Measurements from ENCODE around the gene VPS4A. TPM values are rescaled to one million over a fixed set of nuclear protein-coding genes. Genes with fewer than 3 reads are reported as not detected.

The VPS4A gene
- total RNA-seq, 4 donors from 2014 or later = 34.2 to 41.1 (median 36.6) TPM

DNA sequence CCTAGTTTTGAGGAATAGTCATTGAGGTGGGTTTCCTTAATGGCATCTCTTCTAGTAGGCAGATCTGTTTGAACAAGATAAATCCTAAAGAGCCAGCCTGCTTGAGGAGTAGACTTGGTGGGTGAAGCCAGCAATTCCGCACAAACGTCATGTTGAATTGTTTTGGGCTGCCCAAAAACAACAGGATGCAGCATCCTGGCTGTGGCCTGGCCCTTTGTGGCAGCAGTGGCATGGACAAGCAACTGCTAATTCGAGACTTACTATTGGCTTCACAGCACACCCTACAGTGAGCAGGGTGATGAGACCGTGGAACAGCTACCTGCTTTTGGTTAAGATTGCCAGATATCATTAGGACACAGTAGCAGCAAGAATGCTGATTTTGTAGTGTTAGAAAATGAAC lies 9.3 kb upstream of the VPS4A start:
- WGBS, 2 donors (ENCODE audit: low coverage in 1 of 2) = 74 to 100% methylated on average over 1 to 4 of the region's 4 CpGs
- no peak overlapping the region for H3K27ac ChIP-seq
- H3K4me1 ChIP-seq = no peaks in the 10 kb centered on the region
- no peaks in the 10 kb centered on the region for H3K27me3 ChIP-seq
- no peak for TF ChIP-seq POLR2AphosphoS5 (IDR thresholded peaks at IDR 0.05)
- no peak for TF ChIP-seq EP300 (IDR thresholded peaks at IDR 0.05)
- TF ChIP-seq POLR2A (IDR thresholded peaks at IDR 0.05) = no peak
- TF ChIP-seq, protein P1, sequence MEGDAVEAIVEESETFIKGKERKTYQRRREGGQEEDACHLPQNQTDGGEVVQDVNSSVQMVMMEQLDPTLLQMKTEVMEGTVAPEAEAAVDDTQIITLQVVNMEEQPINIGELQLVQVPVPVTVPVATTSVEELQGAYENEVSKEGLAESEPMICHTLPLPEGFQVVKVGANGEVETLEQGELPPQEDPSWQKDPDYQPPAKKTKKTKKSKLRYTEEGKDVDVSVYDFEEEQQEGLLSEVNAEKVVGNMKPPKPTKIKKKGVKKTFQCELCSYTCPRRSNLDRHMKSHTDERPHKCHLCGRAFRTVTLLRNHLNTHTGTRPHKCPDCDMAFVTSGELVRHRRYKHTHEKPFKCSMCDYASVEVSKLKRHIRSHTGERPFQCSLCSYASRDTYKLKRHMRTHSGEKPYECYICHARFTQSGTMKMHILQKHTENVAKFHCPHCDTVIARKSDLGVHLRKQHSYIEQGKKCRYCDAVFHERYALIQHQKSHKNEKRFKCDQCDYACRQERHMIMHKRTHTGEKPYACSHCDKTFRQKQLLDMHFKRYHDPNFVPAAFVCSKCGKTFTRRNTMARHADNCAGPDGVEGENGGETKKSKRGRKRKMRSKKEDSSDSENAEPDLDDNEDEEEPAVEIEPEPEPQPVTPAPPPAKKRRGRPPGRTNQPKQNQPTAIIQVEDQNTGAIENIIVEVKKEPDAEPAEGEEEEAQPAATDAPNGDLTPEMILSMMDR (IDR thresholded peaks at IDR 0.05) = no peak
- H3K4me3 ChIP-seq = no peak overlapping the region
- no peak for ATAC-seq
- H3K36me3 ChIP-seq = peaks cover 2 to 69% of the 10 kb centered on the region in 2 donors
- no peaks in the 10 kb centered on the region for H3K9me3 ChIP-seq

DNA sequence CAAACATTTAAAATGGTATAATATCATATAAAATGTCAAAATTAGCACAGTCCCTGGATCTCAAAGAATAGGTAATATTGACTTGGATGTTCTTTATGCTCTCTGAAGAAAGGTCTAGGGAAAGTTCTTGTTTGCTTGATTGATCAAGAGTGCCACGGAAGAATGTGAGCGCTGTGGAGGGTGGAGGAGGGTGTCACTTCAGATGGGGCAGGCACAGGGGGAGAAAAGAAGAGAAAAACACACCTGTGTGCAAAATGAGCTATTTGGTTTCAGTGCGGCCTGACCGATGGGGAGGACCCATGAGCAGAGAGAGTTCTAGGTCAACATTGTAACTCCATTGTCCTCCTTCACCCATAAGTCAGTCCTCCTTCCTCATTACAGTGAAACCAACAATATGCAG lies 8.8 kb upstream of the VPS4A start:
- ATAC-seq = no peak
- no peak overlapping the region for H3K27ac ChIP-seq
- no peaks in the 10 kb centered on the region for H3K27me3 ChIP-seq
- H3K36me3 ChIP-seq = peaks cover 2 to 69% of the 10 kb centered on the region in 2 donors
- TF ChIP-seq, protein P1 (IDR thresholded peaks at IDR 0.05) = no peak
- TF ChIP-seq POLR2A (IDR thresholded peaks at IDR 0.05) (no peak), POLR2AphosphoS5 (IDR thresholded peaks at IDR 0.05) (no peak), EP300 (IDR thresholded peaks at IDR 0.05) (no peak)
- WGBS, 2 donors (ENCODE audit: low coverage in 1 of 2) = 86 to 98% methylated on average over 2 to 4 of the region's 4 CpGs
- H3K9me3 ChIP-seq = no peaks in the 10 kb centered on the region
- H3K4me3 ChIP-seq = no peak overlapping the region
- no peaks in the 10 kb centered on the region for H3K4me1 ChIP-seq

DNA sequence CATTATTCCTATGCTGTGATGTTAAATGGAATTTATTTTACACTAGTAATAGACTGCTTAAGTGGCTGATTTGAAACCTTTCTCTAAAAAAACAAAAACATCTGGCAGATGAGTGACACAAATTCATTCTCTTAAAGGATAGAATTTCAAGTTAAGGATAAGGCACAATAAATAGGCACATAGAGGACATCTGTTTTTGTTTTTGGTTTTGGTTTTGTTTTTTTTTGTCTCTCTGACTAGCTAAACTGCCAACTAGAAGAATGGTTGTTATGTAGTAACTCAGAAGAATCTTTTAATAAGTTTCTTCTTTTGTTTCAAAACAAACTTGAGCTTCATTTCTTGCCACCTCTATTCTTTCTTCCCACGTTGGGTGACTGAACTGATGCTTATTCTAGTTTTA lies 5.1 kb upstream of the VPS4A start:
- no peak overlapping the region for H3K27ac ChIP-seq
- TF ChIP-seq POLR2AphosphoS5 (IDR thresholded peaks at IDR 0.05) (no peak), EP300 (IDR thresholded peaks at IDR 0.05) (no peak), POLR2A (IDR thresholded peaks at IDR 0.05) (no peak)
- TF ChIP-seq, protein P1 (IDR thresholded peaks at IDR 0.05) = no peak
- 50 to 67% methylated on average over 1 of the region's 1 CpG for WGBS, 2 donors (ENCODE audit: low coverage in 1 of 2)
- no peaks in the 10 kb centered on the region for H3K9me3 ChIP-seq
- ATAC-seq = no peak
- H3K4me3 ChIP-seq = no peak overlapping the region
- peaks cover 2 to 35% of the 10 kb centered on the region in 2 donors for H3K36me3 ChIP-seq
- no peaks in the 10 kb centered on the region for H3K27me3 ChIP-seq
- H3K4me1 ChIP-seq = peaks cover 0 to 7% (median 4%) of the 10 kb centered on the region in 3 donors

DNA sequence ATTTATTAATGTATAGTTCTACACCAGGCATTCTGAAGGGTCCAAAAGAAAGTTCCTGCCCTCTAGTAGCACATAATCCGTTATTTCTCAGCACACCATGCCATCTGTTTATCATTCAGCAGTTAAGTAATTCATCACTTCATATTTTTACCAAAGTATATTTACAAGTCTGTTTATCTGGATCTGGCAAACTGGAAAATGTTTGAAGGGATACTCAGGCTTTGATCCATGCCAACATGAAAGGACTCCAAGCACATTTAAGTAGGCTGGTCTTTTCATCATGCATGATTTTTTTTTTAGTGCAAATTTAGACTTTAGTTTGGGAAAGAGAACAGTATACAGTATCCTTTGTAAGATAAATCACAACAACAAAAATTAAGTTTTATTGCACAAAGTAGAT lies 4.1 kb upstream of the VPS4A start:
- Histone ChIP-seq H3K27me3 (no peaks in the 10 kb centered on the region), H3K9me3 (no peaks in the 10 kb centered on the region), H3K4me1 (peaks cover 0 to 11% (median 4%) of the 10 kb centered on the region in 3 donors), H3K27ac (no peak overlapping the region), H3K36me3 (peaks cover 2 to 26% of the 10 kb centered on the region in 2 donors), H3K4me3 (no peak overlapping the region)
- no peak for ATAC-seq
- TF ChIP-seq POLR2AphosphoS5 (IDR thresholded peaks at IDR 0.05) (no peak), EP300 (IDR thresholded peaks at IDR 0.05) (no peak), POLR2A (IDR thresholded peaks at IDR 0.05) (no peak)
- TF ChIP-seq, protein P1 (IDR thresholded peaks at IDR 0.05) = no peak
- WGBS, 2 donors (ENCODE audit: low coverage in 1 of 2) = 67 to 86% methylated on average over 1 of the region's 1 CpG

DNA sequence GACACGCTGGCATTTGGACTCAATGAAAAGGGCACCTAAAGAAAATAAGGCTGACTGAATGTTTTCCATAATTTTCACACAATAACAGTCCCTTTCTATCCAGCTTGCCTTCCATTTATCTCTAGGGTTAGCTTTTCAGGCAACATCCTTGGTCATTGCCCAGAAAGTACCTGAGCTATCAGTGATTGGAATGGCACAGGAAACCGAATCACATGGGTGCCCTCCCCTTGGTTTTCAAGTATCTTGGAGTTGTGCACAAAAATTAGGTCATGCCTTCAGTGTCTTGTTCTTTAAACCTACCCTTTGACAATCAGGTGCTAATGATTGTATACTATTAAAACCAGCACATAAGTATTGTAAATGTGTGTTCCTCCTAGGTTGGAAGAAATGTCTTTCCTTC lies 3.3 kb upstream of the VPS4A start:
- TF ChIP-seq, protein P1 (IDR thresholded peaks at IDR 0.05) = no peak
- no peak for TF ChIP-seq POLR2A (IDR thresholded peaks at IDR 0.05)
- TF ChIP-seq EP300 (IDR thresholded peaks at IDR 0.05) = no peak
- no peak for TF ChIP-seq POLR2AphosphoS5 (IDR thresholded peaks at IDR 0.05)
- ATAC-seq = no peak
- no peaks in the 10 kb centered on the region for H3K27me3 ChIP-seq
- 68 to 94% methylated on average over 1 to 2 of the region's 2 CpGs for WGBS, 2 donors (ENCODE audit: low coverage in 1 of 2)
- H3K4me3 ChIP-seq = no peak overlapping the region
- no peaks in the 10 kb centered on the region for H3K9me3 ChIP-seq
- H3K36me3 ChIP-seq = peaks cover 2 to 22% of the 10 kb centered on the region in 2 donors
- H3K4me1 ChIP-seq = peaks cover 0 to 19% (median 12%) of the 10 kb centered on the region in 3 donors
- no peak overlapping the region for H3K27ac ChIP-seq
